Spleen (tissue), 11 donors: ENCODE measurements around the gene VPS35L. TPM values are rescaled to one million over a fixed set of nuclear protein-coding genes. Genes with fewer than 3 reads are reported as not detected.
A peak's percentile ranks its signal among the peaks of the same experiment; 100 is the strongest.

Experiments
- DNase-seq: peaks from one replicate; pipeline ENCODE4 v3.0.0-alpha.2; 2020
- H3K27ac ChIP-seq, 8 donors: fragments of 200-600 bp; sonication (generic) in 7 of 8; 1 replicate in 4 of 8; 2 replicates in 4 of 8; pipeline versions ENCODE4 v1.5.0 to v1.8.0; 2016 to 2021; ENCODE audit warnings: inconsistent platforms in 4 of 8, mild to moderate bottlenecking in 4 of 8, moderate library complexity in 1 of 8
- H3K27me3 ChIP-seq, 7 donors: fragments of 200-600 bp; sonication (generic) in 6 of 7; replicated peaks in 1 of 7; 1 replicate in 4 of 7; 2 replicates in 3 of 7; pipeline versions ENCODE4 v1.5.0 to v1.8.0; 2016 to 2021; ENCODE audit warnings: inconsistent platforms in 3 of 7, mild to moderate bottlenecking in 1 of 7
- H3K36me3 ChIP-seq, 6 donors: fragments of 200-600 bp; sonication (generic) in 5 of 6; 1 replicate in 4 of 6; 2 replicates in 2 of 6; pipeline versions ENCODE4 v1.5.0 to v1.8.0; 2016 to 2021; ENCODE audit warnings: inconsistent platforms in 2 of 6
- H3K4me1 ChIP-seq, 6 donors: fragments of 200-600 bp; sonication (generic) in 5 of 6; 1 replicate in 3 of 6; 2 replicates in 3 of 6; pipeline versions ENCODE4 v1.5.0 to v1.8.0; 2016 to 2021; ENCODE audit warnings: inconsistent platforms in 3 of 6
- H3K4me3 ChIP-seq, 8 donors: fragments of 200-600 bp; sonication (generic) in 7 of 8; 1 replicate in 4 of 8; 2 replicates in 4 of 8; pipeline versions ENCODE4 v1.5.0 to v1.8.0; 2016 to 2021; ENCODE audit warnings: inconsistent platforms in 4 of 8, mild to moderate bottlenecking in 4 of 8, moderate library complexity in 2 of 8
- H3K9me3 ChIP-seq, 8 donors: fragments of 200-600 bp; sonication (generic) in 7 of 8; 1 replicate in 4 of 8; 2 replicates in 4 of 8; pipeline versions ENCODE4 v1.5.0 to v1.8.0; 2016 to 2021; ENCODE audit warnings: inconsistent platforms in 4 of 8
- CTCF ChIP-seq, 11 experiments: fragments of 200-600 bp in 7 of 11; fragments of 450-650 bp in 4 of 11; sonication (generic) in 4 of 11; IDR thresholded peaks in 8 of 11; conservative IDR thresholded peaks in 3 of 11; 1 replicate in 7 of 11; 2 replicates in 4 of 11; pipeline versions ENCODE4 v1.4.0 to v1.8.0; 2016 to 2021; ENCODE audit warnings: antibody characterized with exemption in 11 of 11, inconsistent platforms in 4 of 11, mild to moderate bottlenecking in 1 of 11
- POLR2A ChIP-seq, 3 donors: fragments of 450-650 bp; IDR thresholded peaks; one replicate each; pipeline ENCODE4 v1.5.1; 2017; ENCODE audit warnings: antibody characterized with exemption in 3 of 3, mild to moderate bottlenecking in 1 of 3
- POLR2AphosphoS5 ChIP-seq, 3 donors: sonication (generic); formaldehyde crosslinking; IDR thresholded peaks; one replicate each; pipeline ENCODE4 v1.5.1; 2017; ENCODE audit warnings: antibody characterized with exemption in 3 of 3
- WGBS, 5 donors: extraction: QIAGEN DNeasy Blood & Tissue Kit in 3 of 5; methylation state at CpG; one replicate each; pipeline versions ENCODE4 v1.1.5 to v1.1.7; 2013 to 2018; 5-methylcytosine and 5-hydroxymethylcytosine counted together
- intact Hi-C: fragments of 100-400 bp; cut with DNase I; formaldehyde crosslinking; loops from one replicate; pipeline ENCODE4 v1.15.0; 2023; ENCODE audit warnings: low total_unique reads
- polyA plus RNA-seq, 3 donors: library from polyadenylated mRNA; stranded (reverse); fragments of 200-250 nt; gene quantifications; one replicate each; pipeline ENCODE4 v1.2.1, GENCODE V29; 2013
- total RNA-seq, 7 donors: library from RNA; depleted of rRNA in 3 of 7; stranded (reverse); fragments of >200 nt in 3 of 7; fragmentation: NEBNext Ultra II Directional in 4 of 7; extraction: Animal tissue kit (Norgen Biotek cat#: 25700) in 4 of 7; gene quantifications; one replicate each; pipeline versions ENCODE4 v1.1.0 to v1.2.1, GENCODE V29; 2016 to 2021
- donor health status: healthy with polysubstance abuse.
- donor health status: DM: no; HTN: no; CAD: no; lungs with moderate emphysema.
- donor health status: DM: no; HTN: no; CAD: no.
- donor health status: Bipolar disorder and iron deficiency.
- donor health status: healthy.
- donor health status: DM: no; HTN: no; CAD: no.
- donor health status: DM: yes; HTN: yes; CAD: no.

The VPS35L gene
- total and polyA plus RNA-seq, 10 donors: 22.9 to 76.1 (median 58.0) TPM

DNA sequence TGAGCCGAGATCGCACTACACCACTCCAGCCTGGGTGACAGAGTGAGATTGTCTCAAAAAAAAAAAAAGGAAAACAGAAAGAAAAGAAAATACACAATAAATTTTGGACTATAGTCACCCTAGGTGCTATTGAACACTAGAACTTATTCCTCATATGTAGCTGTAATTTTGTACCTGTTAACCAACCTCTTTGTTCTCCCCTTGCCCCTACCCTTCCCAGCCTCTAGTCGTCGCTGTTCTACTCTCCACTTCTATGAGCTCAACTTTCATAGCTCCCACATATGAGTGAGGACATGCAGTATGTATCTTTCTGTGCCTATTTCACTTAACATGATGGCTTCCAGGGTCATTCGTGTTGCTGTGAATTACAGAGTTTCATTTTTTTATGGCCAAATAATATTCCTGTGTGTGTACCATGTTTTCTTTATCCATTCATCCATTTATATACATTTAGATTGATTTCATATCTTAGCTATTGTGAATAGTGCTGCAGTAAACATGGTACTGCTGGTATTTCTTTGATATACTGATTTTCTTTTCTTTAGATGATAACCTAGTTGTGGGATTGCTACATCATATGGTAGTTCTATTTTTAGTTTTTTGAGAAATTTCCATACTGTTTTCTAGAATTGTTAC lies 28.3 kb downstream of the VPS35L start:
- Histone ChIP-seq H3K36me3 (peaks cover 6 to 100% (median 69%) of the 10 kb centered on the region in 6 donors), H3K4me1 (no peaks in the 10 kb centered on the region), H3K4me3 (no peak overlapping the region), H3K27me3 (no peaks in the 10 kb centered on the region), H3K9me3 (peaks cover 0 to 14% (median 6%) of the 10 kb centered on the region in 8 donors), H3K27ac (no peak overlapping the region)
- intact Hi-C loops: loop anchor here (5.0 kb wide), 1 partner anchor 304 kb away; no protein-coding TSS in a partner anchor
- DNase-seq: no peak
- 62 to 70% (median 65%) methylated on average over 5 of the region's 5 CpGs for WGBS, 5 donors
- peak in 10 of 11 experiments; percentile 23 to 79 (median 68) for TF ChIP-seq CTCF (IDR thresholded peaks at IDR 0.05 in 8 of 11, conservative IDR thresholded peaks at IDR 0.05 in 3 of 11)
- no peak for TF ChIP-seq POLR2AphosphoS5 (IDR thresholded peaks at IDR 0.05)

- WGBS, 5 donors: 85 to 91% (median 88%) methylated on average over 5 of the region's 5 CpGs
- TF ChIP-seq POLR2AphosphoS5 (IDR thresholded peaks at IDR 0.05) (no peak), CTCF (IDR thresholded peaks at IDR 0.05 in 8 of 11, conservative IDR thresholded peaks at IDR 0.05 in 3 of 11) (no peak), POLR2A (IDR thresholded peaks at IDR 0.05) (no peak)
- H3K9me3 ChIP-seq: no peaks in the 10 kb centered on the region
- intact Hi-C loops: no loop called here
- H3K4me3 ChIP-seq: no peak overlapping the region
- H3K36me3 ChIP-seq: peaks cover 0 to 99% (median 52%) of the 10 kb centered on the region in 6 donors
- no peak for DNase-seq
- H3K4me1 ChIP-seq: no peaks in the 10 kb centered on the region
- no peaks in the 10 kb centered on the region for H3K27me3 ChIP-seq
- H3K27ac ChIP-seq: no peak overlapping the region
These were observed 33.2 kb downstream of the VPS35L start for GRCh38 chr16:19588661-19589060.

DNA sequence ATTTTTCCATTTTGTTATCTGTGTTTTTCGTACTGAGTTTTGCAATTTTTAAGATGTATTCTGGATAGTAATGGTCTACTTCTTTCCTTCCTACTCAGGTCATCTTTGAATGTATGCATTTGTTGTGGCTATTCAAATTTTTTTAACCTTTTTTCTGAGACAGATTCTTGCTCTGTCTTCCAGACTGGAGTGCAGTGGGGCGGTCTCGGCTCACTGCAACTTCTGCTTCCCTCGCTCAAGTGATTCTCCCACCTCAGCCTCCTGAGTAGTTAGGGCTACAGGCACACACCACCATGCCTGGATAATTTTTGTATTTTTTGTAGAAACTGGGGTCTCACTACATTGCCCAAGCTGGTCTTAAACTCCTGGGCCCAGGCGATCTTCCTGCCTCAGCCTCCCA lies 33.6 kb downstream of the VPS35L start:
- intact Hi-C loops: no loop called here
- Histone ChIP-seq H3K27me3 (no peaks in the 10 kb centered on the region), H3K9me3 (no peaks in the 10 kb centered on the region), H3K27ac (no peak overlapping the region), H3K4me1 (no peaks in the 10 kb centered on the region), H3K36me3 (peaks cover 0 to 99% (median 55%) of the 10 kb centered on the region in 6 donors), H3K4me3 (no peak overlapping the region)
- 86 to 96% (median 91%) methylated on average over 5 of the region's 5 CpGs for WGBS, 5 donors
- no peak for DNase-seq
- TF ChIP-seq POLR2AphosphoS5 (IDR thresholded peaks at IDR 0.05) (no peak), CTCF (IDR thresholded peaks at IDR 0.05 in 8 of 11, conservative IDR thresholded peaks at IDR 0.05 in 3 of 11) (no peak), POLR2A (IDR thresholded peaks at IDR 0.05) (no peak)

DNA sequence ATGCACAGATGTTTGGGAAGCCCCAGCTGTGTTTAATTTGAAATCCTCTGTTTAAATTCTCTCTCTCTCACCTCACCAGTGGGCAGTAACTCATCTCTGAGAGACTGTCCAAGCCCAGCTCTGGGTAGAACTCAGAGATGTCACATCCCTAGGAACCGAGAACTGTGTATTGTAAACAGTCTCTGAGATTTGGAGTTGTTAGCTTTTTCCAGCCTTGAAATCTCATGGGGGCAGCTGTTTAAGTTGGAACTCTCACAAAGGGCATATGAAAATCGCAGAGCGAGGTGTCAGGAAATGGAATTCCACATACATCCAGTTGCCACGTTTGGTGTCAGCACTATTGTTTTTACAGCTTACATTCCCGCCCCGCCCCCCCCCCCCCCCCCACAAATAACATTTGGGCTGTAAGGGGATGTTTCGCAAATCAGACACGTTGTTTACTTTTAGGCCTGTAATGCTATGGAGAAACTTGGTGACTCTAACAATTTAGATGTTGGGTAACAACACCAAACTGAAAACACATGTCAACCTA lies 34.3 kb downstream of the VPS35L start:
- H3K36me3 ChIP-seq: peaks cover 0 to 99% (median 56%) of the 10 kb centered on the region in 6 donors
- DNase-seq: no peak
- WGBS, 5 donors: 74 to 85% (median 80%) methylated on average over 8 of the region's 8 CpGs
- no peak overlapping the region for H3K4me3 ChIP-seq
- H3K27me3 ChIP-seq: no peaks in the 10 kb centered on the region
- no peaks in the 10 kb centered on the region for H3K9me3 ChIP-seq
- no peaks in the 10 kb centered on the region for H3K4me1 ChIP-seq
- TF ChIP-seq POLR2A (IDR thresholded peaks at IDR 0.05) (no peak), POLR2AphosphoS5 (IDR thresholded peaks at IDR 0.05) (no peak), CTCF (IDR thresholded peaks at IDR 0.05 in 8 of 11, conservative IDR thresholded peaks at IDR 0.05 in 3 of 11) (no peak)
- intact Hi-C loops: no loop called here
- H3K27ac ChIP-seq: no peak overlapping the region
